Neural progenitor cell (in vitro differentiated cells): ENCODE data around the gene PIP5K1B. TPM values are rescaled to one million over a fixed set of nuclear protein-coding genes. Genes with fewer than 3 reads are reported as not detected.

ENCODE experiments used
- DNase-seq: peaks from one replicate; pipeline ENCODE4 v3.0.0-alpha.2; 2016; ENCODE audit warnings: low spot score
- H2AFZ ChIP-seq: fragments of 200-600 bp; sonication (generic); replicated peaks from 2 replicates; pipeline ENCODE4 v1.6.1; 2016; ENCODE audit warnings: antibody characterized with exemption
- H3F3A ChIP-seq: fragments of 200-600 bp; sonication (generic); 2 replicates; pipeline ENCODE4 v1.6.1; 2016; ENCODE audit warnings: antibody characterized with exemption, low read depth
- H3K27ac ChIP-seq: fragments of 200-600 bp; sonication (generic); 2 replicates; pipeline ENCODE4 v1.5.1; 2016; ENCODE audit warnings: mild to moderate bottlenecking
- H3K27me3 ChIP-seq: fragments of 200-600 bp; sonication (generic); 2 replicates; pipeline ENCODE4 v1.6.1; 2016; ENCODE audit warnings: mild to moderate bottlenecking, moderate library complexity
- H3K36me3 ChIP-seq: fragments of 200-600 bp; sonication (generic); 2 replicates; pipeline ENCODE4 v1.5.1; 2016
- H3K4me1 ChIP-seq: fragments of 200-600 bp; sonication (generic); 2 replicates; pipeline ENCODE4 v1.6.1; 2016; ENCODE audit warnings: mixed run types
- H3K4me2 ChIP-seq: fragments of 200-600 bp; sonication (generic); 2 replicates; pipeline ENCODE4 v1.6.1; 2016
- H3K4me3 ChIP-seq: fragments of 200-600 bp; sonication (generic); 2 replicates; pipeline ENCODE4 v1.5.1; 2016
- H3K79me2 ChIP-seq: fragments of 200-600 bp; sonication (generic); 2 replicates; pipeline ENCODE4 v1.6.1; 2016; ENCODE audit warnings: low read depth
- H3K9ac ChIP-seq: fragments of 200-600 bp; sonication (generic); 2 replicates; pipeline ENCODE4 v1.6.1; 2016
- H3K9me3 ChIP-seq: fragments of 200-600 bp; sonication (generic); 2 replicates; pipeline ENCODE4 v1.5.1; 2016; ENCODE audit warnings: low read depth
- H4K20me1 ChIP-seq: fragments of 200-600 bp; sonication (generic); 2 replicates; pipeline ENCODE4 v1.6.1; 2016; ENCODE audit warnings: low read depth
- H3K27ac Mint-ChIP-seq: 3 replicates; pipeline ENCODE4 v1.8.0; 2021; ENCODE audit warnings: mixed read lengths
- H3K27me3 Mint-ChIP-seq: 2 replicates; pipeline ENCODE4 v1.8.0; 2022; ENCODE audit warnings: low read depth, mild to moderate bottlenecking, inconsistent platforms, moderate library complexity, mixed read lengths; ENCODE audit not compliant: insufficient read depth
- H3K36me3 Mint-ChIP-seq: 3 replicates; pipeline ENCODE4 v1.8.0; 2021; ENCODE audit warnings: mixed read lengths
- H3K4me1 Mint-ChIP-seq: 3 replicates; pipeline ENCODE4 v1.8.0; 2021; ENCODE audit warnings: mixed read lengths
- H3K4me3 Mint-ChIP-seq: 3 replicates; pipeline ENCODE4 v1.8.0; 2021; ENCODE audit warnings: mild to moderate bottlenecking, moderate library complexity, mixed read lengths
- H3K9me3 Mint-ChIP-seq: 3 replicates; pipeline ENCODE4 v1.8.0; 2020; ENCODE audit warnings: mixed read lengths
- EZH2 ChIP-seq: fragments of 200-600 bp; sonication (generic); IDR thresholded peaks from 2 replicates; pipeline ENCODE4 v1.6.1; 2017; ENCODE audit warnings: antibody characterized with exemption, mild to moderate bottlenecking, moderate library complexity
- EZH2phosphoT487 ChIP-seq: fragments of 200-600 bp; sonication (generic); IDR thresholded peaks from 2 replicates; pipeline ENCODE4 v1.6.1; 2017; ENCODE audit warnings: antibody characterized with exemption
- total RNA-seq: library from RNA; depleted of rRNA; stranded (reverse); fragments of >200 nt; gene quantifications from 2 replicates; pipeline ENCODE4 v1.2.3, GENCODE V29; 2015; ENCODE audit warnings: low replicate concordance
- TF ChIP-seq, protein P1 (sequence below): fragments of 200-600 bp; sonication (generic); IDR thresholded peaks from 2 replicates; pipeline ENCODE4 v1.5.1; 2017; ENCODE audit warnings: antibody characterized with exemption, mild to moderate bottlenecking

PIP5K1B gene
- total RNA-seq, 1 donor from 2014 or later, result 3.2 TPM

DNA sequence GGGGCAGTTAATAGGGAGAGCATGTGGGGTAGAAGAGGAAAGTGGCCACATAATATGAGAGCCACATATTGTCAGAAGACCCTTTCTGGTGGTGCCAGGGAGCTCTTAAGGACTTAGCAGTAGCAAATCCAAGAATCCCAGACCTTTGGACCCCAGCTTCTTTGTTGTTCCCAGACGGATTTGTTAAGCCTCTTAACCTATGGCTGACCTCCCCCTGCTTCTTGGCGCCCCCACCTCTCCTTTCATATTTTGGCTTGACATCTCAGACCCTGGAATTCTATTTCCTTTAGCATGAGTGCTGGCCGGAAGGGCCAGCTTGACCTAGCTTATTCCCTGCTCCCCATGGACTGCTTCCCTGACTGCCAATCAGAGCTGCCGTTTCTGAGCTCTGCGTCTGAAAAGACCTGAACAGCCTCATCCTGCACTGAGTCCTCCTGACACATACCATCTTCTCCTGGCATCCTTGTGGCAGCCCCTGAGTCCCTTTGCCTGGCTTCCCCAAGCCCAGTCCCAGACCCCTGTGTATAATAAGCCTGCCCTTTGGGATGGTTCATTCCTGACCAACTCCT lies 192.6 kb downstream of the PIP5K1B start:
- TF ChIP-seq EZH2phosphoT487 (no peak), EZH2 (no peak)
- TF ChIP-seq, protein P1, sequence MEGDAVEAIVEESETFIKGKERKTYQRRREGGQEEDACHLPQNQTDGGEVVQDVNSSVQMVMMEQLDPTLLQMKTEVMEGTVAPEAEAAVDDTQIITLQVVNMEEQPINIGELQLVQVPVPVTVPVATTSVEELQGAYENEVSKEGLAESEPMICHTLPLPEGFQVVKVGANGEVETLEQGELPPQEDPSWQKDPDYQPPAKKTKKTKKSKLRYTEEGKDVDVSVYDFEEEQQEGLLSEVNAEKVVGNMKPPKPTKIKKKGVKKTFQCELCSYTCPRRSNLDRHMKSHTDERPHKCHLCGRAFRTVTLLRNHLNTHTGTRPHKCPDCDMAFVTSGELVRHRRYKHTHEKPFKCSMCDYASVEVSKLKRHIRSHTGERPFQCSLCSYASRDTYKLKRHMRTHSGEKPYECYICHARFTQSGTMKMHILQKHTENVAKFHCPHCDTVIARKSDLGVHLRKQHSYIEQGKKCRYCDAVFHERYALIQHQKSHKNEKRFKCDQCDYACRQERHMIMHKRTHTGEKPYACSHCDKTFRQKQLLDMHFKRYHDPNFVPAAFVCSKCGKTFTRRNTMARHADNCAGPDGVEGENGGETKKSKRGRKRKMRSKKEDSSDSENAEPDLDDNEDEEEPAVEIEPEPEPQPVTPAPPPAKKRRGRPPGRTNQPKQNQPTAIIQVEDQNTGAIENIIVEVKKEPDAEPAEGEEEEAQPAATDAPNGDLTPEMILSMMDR, result no peak
- H3K4me1 ChIP-seq, result peaks cover 36% of the 10 kb centered on the region
- H3K4me3 ChIP-seq, result no peak overlapping the region
- Mint-ChIP-seq H3K27ac (peak overlapping the region; percentile 22), H3K27me3 (no peaks in the 10 kb centered on the region), H3K36me3 (peaks cover 12% of the 10 kb centered on the region), H3K4me3 (no peak overlapping the region), H3K4me1 (peaks cover 44% of the 10 kb centered on the region), H3K9me3 (no peaks in the 10 kb centered on the region)
- no peaks in the 10 kb centered on the region for H3K9me3 ChIP-seq
- H3K79me2 ChIP-seq, result no peaks in the 10 kb centered on the region
- H3K36me3 ChIP-seq, result no peaks in the 10 kb centered on the region
- DNase-seq, result peak; percentile 62
- no peak overlapping the region for H2AFZ ChIP-seq
- peak overlapping the region; percentile 33 for H3K4me2 ChIP-seq
- no peak overlapping the region for H3K27ac ChIP-seq
- no peaks in the 10 kb centered on the region for H3F3A ChIP-seq
- no peaks in the 10 kb centered on the region for H4K20me1 ChIP-seq
- H3K27me3 ChIP-seq, result no peaks in the 10 kb centered on the region
- no peak overlapping the region for H3K9ac ChIP-seq

GRCh38 chr9:68898781-68899439 lies 193.9 kb downstream of the PIP5K1B start:
- Histone ChIP-seq H3K9me3 (no peaks in the 10 kb centered on the region), H3K36me3 (no peaks in the 10 kb centered on the region), H3F3A (peaks cover 2% of the 10 kb centered on the region), H2AFZ (no peak overlapping the region), H3K9ac (no peak overlapping the region), H3K27me3 (no peaks in the 10 kb centered on the region), H3K4me2 (no peak overlapping the region), H4K20me1 (no peaks in the 10 kb centered on the region), H3K79me2 (no peaks in the 10 kb centered on the region), H3K4me3 (no peak overlapping the region), H3K27ac (no peak overlapping the region), H3K4me1 (peaks cover 45% of the 10 kb centered on the region)
- H3K4me1 Mint-ChIP-seq, result peaks cover 49% of the 10 kb centered on the region
- no peak overlapping the region for H3K27ac Mint-ChIP-seq
- TF ChIP-seq EZH2 (no peak), EZH2phosphoT487 (no peak)
- TF ChIP-seq, protein P1, result no peak
- peak overlapping the region; percentile 14 for H3K4me3 Mint-ChIP-seq
- no peak for DNase-seq
- no peaks in the 10 kb centered on the region for H3K9me3 Mint-ChIP-seq
- H3K36me3 Mint-ChIP-seq, result peaks cover 14% of the 10 kb centered on the region
- no peaks in the 10 kb centered on the region for H3K27me3 Mint-ChIP-seq

DNA sequence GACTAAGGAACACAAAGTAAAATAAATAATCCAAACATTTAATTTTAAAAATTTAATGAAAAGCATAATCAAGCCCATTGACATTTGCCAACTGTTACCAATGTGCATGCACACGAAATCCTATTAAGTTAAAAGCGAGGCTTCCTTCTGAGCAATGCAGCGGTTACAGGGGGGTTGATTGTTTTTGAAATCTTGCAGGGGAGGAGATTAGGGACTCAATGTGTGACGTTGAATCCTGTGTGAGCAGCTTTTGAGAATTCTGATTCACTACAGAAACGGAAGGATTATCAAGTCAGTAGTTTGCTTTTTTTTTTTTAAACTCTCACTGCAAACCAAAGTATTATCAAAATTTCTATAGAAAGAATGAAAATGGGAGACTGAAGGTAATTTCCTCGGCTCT lies 199.4 kb downstream of the PIP5K1B start:
- Mint-ChIP-seq H3K9me3 (peaks cover 6% of the 10 kb centered on the region), H3K27me3 (peaks cover 5% of the 10 kb centered on the region), H3K4me1 (peaks cover 26% of the 10 kb centered on the region), H3K27ac (peak overlapping the region; percentile 80), H3K4me3 (no peak overlapping the region), H3K36me3 (peaks cover 15% of the 10 kb centered on the region)
- no peaks in the 10 kb centered on the region for H4K20me1 ChIP-seq
- DNase-seq, result peak; percentile 57
- H3F3A ChIP-seq, result peaks cover 11% of the 10 kb centered on the region
- H3K36me3 ChIP-seq, result no peaks in the 10 kb centered on the region
- H3K9ac ChIP-seq, result no peak overlapping the region
- no peak overlapping the region for H3K4me3 ChIP-seq
- H3K9me3 ChIP-seq, result no peaks in the 10 kb centered on the region
- TF ChIP-seq EZH2, result no peak
- TF ChIP-seq, protein P1, result no peak
- no peak for TF ChIP-seq EZH2phosphoT487
- H2AFZ ChIP-seq, result peak overlapping the region; percentile 9
- no peaks in the 10 kb centered on the region for H3K79me2 ChIP-seq
- no peaks in the 10 kb centered on the region for H3K27me3 ChIP-seq
- H3K4me2 ChIP-seq, result peak overlapping the region; percentile 38
- H3K4me1 ChIP-seq, result peaks cover 21% of the 10 kb centered on the region
- H3K27ac ChIP-seq, result peak overlapping the region; percentile 58
